H1 (cell line): ENCODE results near the gene TMEM235. TPM values are rescaled to one million over a fixed set of nuclear protein-coding genes. Genes with fewer than 3 reads are reported as not detected.

Experiments used
- CTCF ChIA-PET: fragments of 300-600 bp; sonication (Branson Sonifier 250); formaldehyde crosslinking; loops from one replicate; lab custom pipeline; 2021; ENCODE audit not compliant: partially characterized antibody; lab: Charles Lee
- POLR2A ChIA-PET: fragments of 300-600 bp; sonication (Branson Sonifier 250); formaldehyde crosslinking; loops from one replicate; lab custom pipeline; 2021; ENCODE audit warnings: inconsistent platforms; ENCODE audit not compliant: partially characterized antibody; lab: Charles Lee
- DNase-seq, 2 experiments: peaks; one replicate each; pipeline versions ENCODE4 v3.0.0 to v3.0.0-alpha.2; 2010 to 2022; ENCODE audit warnings: low spot score in 2 of 2, low read depth in 1 of 2, mixed read lengths in 1 of 2
- FAIRE-seq: peaks from 2 replicates; lab custom pipeline; 2011; peaks lifted over from hg19 to GRCh38; lab: Jason Lieb, UNC
- H2AFZ ChIP-seq: 2 replicates; pipeline ENCODE4 v1.8.1; 2012; ENCODE audit warnings: low read length, inconsistent platforms
- H2AK5ac ChIP-seq: 2 replicates; pipeline ENCODE4 v1.6.1; 2013; ENCODE audit warnings: low read depth, low read length
- H2BK120ac ChIP-seq: replicated peaks from 2 replicates; pipeline ENCODE3; 2013; ENCODE audit warnings: low read depth, low read length, inconsistent platforms
- H2BK12ac ChIP-seq: 2 replicates; pipeline ENCODE4 v1.6.1; 2013; ENCODE audit warnings: low read depth, low read length
- H2BK15ac ChIP-seq: 2 replicates; pipeline ENCODE4 v1.6.1; 2013; ENCODE audit warnings: low read length
- H2BK20ac ChIP-seq: 2 replicates; pipeline ENCODE4 v1.6.1; 2013; ENCODE audit warnings: low read length
- H2BK5ac ChIP-seq: 2 replicates; pipeline ENCODE4 v1.6.1; 2013; ENCODE audit warnings: low read depth, low read length
- H3K14ac ChIP-seq: 2 replicates; pipeline ENCODE4 v1.6.1; 2013; ENCODE audit warnings: inconsistent platforms; ENCODE audit not compliant: insufficient read length
- H3K18ac ChIP-seq: 2 replicates; pipeline ENCODE4 v1.6.1; 2013; ENCODE audit warnings: low read length; ENCODE audit errors: extremely low read depth
- H3K23ac ChIP-seq: 2 replicates; pipeline ENCODE4 v1.6.1; 2013; ENCODE audit warnings: inconsistent platforms; ENCODE audit not compliant: insufficient read length
- H3K23me2 ChIP-seq: 2 replicates; pipeline ENCODE4 v1.6.1; 2013; ENCODE audit warnings: low read depth, low read length
- H3K27ac ChIP-seq: 2 replicates; pipeline ENCODE4 v1.6.1; 2011; ENCODE audit warnings: low read depth, low read length, inconsistent platforms
- H3K27me3 ChIP-seq, 4 experiments: replicated peaks in 1 of 4; 1 replicate in 1 of 4; 2 replicates in 3 of 4; pipeline versions ENCODE4 v1.6.1 to v1.8.1; 2011 to 2013; ENCODE audit warnings: low read length in 3 of 4, mild to moderate bottlenecking in 3 of 4, inconsistent platforms in 2 of 4, mixed read lengths in 2 of 4, moderate library complexity in 1 of 4; ENCODE audit not compliant: control insufficient read depth in 3 of 4, insufficient read depth in 3 of 4; ENCODE audit errors: extremely low read depth in 1 of 4
- H3K36me3 ChIP-seq, 4 experiments: 2 replicates each; pipeline versions ENCODE4 v1.6.1 to v1.8.1; 2011 to 2013; ENCODE audit warnings: mild to moderate bottlenecking in 4 of 4, low read length in 3 of 4, moderate library complexity in 2 of 4, control low read depth in 1 of 4, inconsistent platforms in 1 of 4; ENCODE audit not compliant: insufficient read depth in 4 of 4, control insufficient read depth in 2 of 4
- H3K4ac ChIP-seq: replicated peaks from 2 replicates; pipeline ENCODE3; 2013; ENCODE audit warnings: low read length, low read depth, mixed read lengths, inconsistent platforms; ENCODE audit not compliant: insufficient read length
- H3K4me1 ChIP-seq, 4 experiments: replicated peaks in 1 of 4; 1 replicate in 1 of 4; 2 replicates in 3 of 4; pipeline versions ENCODE4 v1.6.1 to v1.8.1; 2011 to 2013; ENCODE audit warnings: low read length in 3 of 4, inconsistent platforms in 2 of 4, mixed read lengths in 1 of 4; ENCODE audit not compliant: insufficient read depth in 4 of 4, control insufficient read depth in 3 of 4
- H3K4me2 ChIP-seq, 2 experiments: 2 replicates each; pipeline versions ENCODE4 v1.6.1 to v1.8.1; 2011 to 2013; ENCODE audit warnings: low read depth in 2 of 2, low read length in 2 of 2, control low read depth in 1 of 2, inconsistent platforms in 1 of 2, mild to moderate bottlenecking in 1 of 2; ENCODE audit not compliant: insufficient read depth in 1 of 2
- H3K4me3 ChIP-seq, 4 experiments: fragments of 200-600, 300-600 bp in 1 of 4; sonication (generic), shearing (Covaris generic), sonication (Bioruptor Twin) in 1 of 4; 2 replicates each; pipeline versions ENCODE4 v1.5.1 to v1.8.1; 2011 to 2016; ENCODE audit warnings: low read length in 4 of 4, low read depth in 3 of 4, control low read depth in 2 of 4, inconsistent platforms in 2 of 4, mild to moderate bottlenecking in 2 of 4, mixed read lengths in 1 of 4, moderate library complexity in 1 of 4; ENCODE audit not compliant: insufficient read depth in 2 of 4; ENCODE audit errors: extremely low read depth in 1 of 4
- H3K56ac ChIP-seq: replicated peaks from 2 replicates; pipeline ENCODE3; 2013; ENCODE audit warnings: low read depth, mild to moderate bottlenecking, mixed read lengths, low read length, inconsistent platforms; ENCODE audit not compliant: insufficient read length
- H3K79me1 ChIP-seq: 2 replicates; pipeline ENCODE4 v1.6.1; 2013; ENCODE audit warnings: low read depth, low read length, control low read depth
- H3K79me2 ChIP-seq, 2 experiments: 2 replicates each; pipeline versions ENCODE4 v1.6.1 to v1.8.1; 2012 to 2013; ENCODE audit warnings: low read length in 2 of 2, mild to moderate bottlenecking in 2 of 2, inconsistent platforms in 1 of 2; ENCODE audit not compliant: insufficient read depth in 2 of 2, control insufficient read depth in 1 of 2
- H3K9ac ChIP-seq, 4 experiments: replicated peaks in 1 of 4; 1 replicate in 1 of 4; 2 replicates in 3 of 4; pipeline versions ENCODE4 v1.6.1 to v1.8.1; 2011 to 2013; ENCODE audit warnings: low read depth in 3 of 4, low read length in 3 of 4, control low read depth in 2 of 4, mild to moderate bottlenecking in 2 of 4, moderate library complexity in 2 of 4, inconsistent platforms in 1 of 4; ENCODE audit errors: extremely low read depth in 1 of 4
- H3K9me3 ChIP-seq, 2 experiments: 2 replicates each; pipeline versions ENCODE4 v1.6.1 to v1.8.1; 2012 to 2013; ENCODE audit warnings: mild to moderate bottlenecking in 2 of 2, moderate library complexity in 2 of 2, control low read depth in 1 of 2, inconsistent platforms in 1 of 2, low read depth in 1 of 2, low read length in 1 of 2, mixed read lengths in 1 of 2; ENCODE audit not compliant: insufficient read depth in 2 of 2
- H4K20me1 ChIP-seq, 2 experiments: replicated peaks in 1 of 2; 2 replicates each; pipeline versions ENCODE3 to v1.8.1; 2011 to 2013; ENCODE audit warnings: inconsistent platforms in 2 of 2, low read length in 2 of 2, mild to moderate bottlenecking in 1 of 2; ENCODE audit not compliant: insufficient read depth in 2 of 2, control insufficient read depth in 1 of 2
- H4K5ac ChIP-seq: 2 replicates; pipeline ENCODE4 v1.6.1; 2013; ENCODE audit warnings: low read length, low read depth, mixed read lengths, inconsistent platforms; ENCODE audit not compliant: insufficient read length
- H4K8ac ChIP-seq: 2 replicates; pipeline ENCODE4 v1.8.0; 2013; ENCODE audit warnings: mild to moderate bottlenecking, moderate library complexity, low read length, inconsistent platforms; ENCODE audit not compliant: insufficient read depth; ENCODE audit errors: extremely low read depth
- H4K91ac ChIP-seq: replicated peaks from 2 replicates; pipeline ENCODE3; 2013; ENCODE audit warnings: low read length, mixed read lengths, inconsistent platforms; ENCODE audit not compliant: insufficient read length
- CEBPB ChIP-seq: IDR thresholded peaks from 2 replicates; pipeline ENCODE4 v1.6.1; 2012; ENCODE audit warnings: low read depth, low read length
- RNF2 ChIP-seq: fragments of 200-900, 300-1000 bp; sonication (generic); IDR thresholded peaks from 2 replicates; pipeline ENCODE4 v1.7.1; 2016; ENCODE audit warnings: borderline replicate concordance, low read depth, mild to moderate bottlenecking, antibody characterized with exemption, low read length; ENCODE audit not compliant: poor library complexity, severe bottlenecking; ENCODE audit errors: missing control alignments
- WGBS, 2 experiments: shearing (Covaris generic) in 1 of 2; methylation state at CpG; one replicate each; pipeline versions ENCODE4 v1.1.6 to v1.1.7; 2013 to 2015; ENCODE audit warnings: low lambda C conversion rate in 2 of 2, mixed read lengths in 2 of 2, inconsistent platforms in 1 of 2, low coverage in 1 of 2, missing lambda C conversion rate in 1 of 2; ENCODE audit not compliant: insufficient replicate concordance in 2 of 2, insufficient coverage in 1 of 2, insufficient read length in 1 of 2; ENCODE audit errors: extremely low coverage in 1 of 2, missing lambda C conversion rate in 1 of 2; 5-methylcytosine and 5-hydroxymethylcytosine counted together
- polyA plus RNA-seq, 7 experiments: library from polyadenylated mRNA; depleted of rRNA in 3 of 7; stranded (reverse) in 5 of 7; unstranded in 2 of 7; fragments of >200 nt in 5 of 7; fragments of 200-250 nt in 2 of 7; gene quantifications; 1 replicate in 5 of 7; 2 replicates in 1 of 7; 4 replicates in 1 of 7; pipeline versions ENCODE4 v1.2.1 to v1.2.3, GENCODE V29; 2011 to 2013; ENCODE audit warnings: missing spikeins in 2 of 7, mixed read lengths in 2 of 7
- total RNA-seq: library from RNA; stranded (reverse); fragmentation: NEBNext Ultra II Directional; extraction: Animal tissue kit (Norgen Biotek cat#: 25700); gene quantifications from 2 replicates; pipeline ENCODE4 v1.2.1, GENCODE V29; 2021

Gene TMEM235
- total and polyA plus RNA-seq, 2 of the 8 experiments (the other 6 are each of a cell fraction or from before 2014, with no cell fraction given): 0.05 to 0.15 TPM

- Histone ChIP-seq H3K79me2 (no peaks in the 10 kb centered on the region), H3K9ac (no peak overlapping the region), H2BK120ac (no peak overlapping the region), H3K56ac (no peak overlapping the region), H3K4me1 (peaks cover 0 to 6% (median 5%) of the 10 kb centered on the region in 4 experiments; a peak in 4 of 7 replicates), H3K27me3 (no peaks in the 10 kb centered on the region), H4K91ac (no peak overlapping the region), H2AFZ (no peak overlapping the region), H2BK15ac (0 out of 2 replicates have a peak overlapping the region, but pooled peaks have one; percentile 3), H4K8ac (no peak overlapping the region), H4K20me1 (no peaks in the 10 kb centered on the region), H2BK12ac (no peak overlapping the region), H3K4me2 (no peak overlapping the region), H3K18ac (no peak overlapping the region), H3K79me1 (no peaks in the 10 kb centered on the region), H4K5ac (no peak overlapping the region), H3K4me3 (no peak overlapping the region), H3K27ac (no peak overlapping the region), H3K4ac (no peak overlapping the region), H2AK5ac (no peak overlapping the region), H3K23me2 (no peaks in the 10 kb centered on the region), H3K23ac (no peak overlapping the region), H3K14ac (no peak overlapping the region), H3K36me3 (no peaks in the 10 kb centered on the region), H2BK5ac (no peak overlapping the region), H3K9me3 (no peaks in the 10 kb centered on the region), H2BK20ac (no peak overlapping the region)
- ChIA-PET POLR2A (no interaction called here), CTCF (interaction anchor here (0.6 to 2.5 kb wide), 3 partner anchors 12 to 574 kb away, joined by 3 to 7 read pairs (median 5); no protein-coding TSS in a partner anchor)
- FAIRE-seq (no peak), DNase-seq (no peak)
- TF ChIP-seq RNF2: no peak
- peak; percentile 83 for TF ChIP-seq CEBPB
- WGBS, 2 experiments: 83% methylated on average over 10 of the region's 10 CpGs; no CpG with 5 or more reads in 1 of the 2 experiments
These were observed 52.7 kb downstream of the TMEM235 start for GRCh38 chr17:78284146-78284545.
